C4-2B (cell line): ENCODE measurements around the gene EEA1.

ENCODE experiments used
- ZFX ChIP-seq: fragments of 450-650 bp; IDR thresholded peaks from 2 replicates; pipeline ENCODE4 v1.6.1; 2017
- TF ChIP-seq, protein P1 (sequence below): fragments of 450-650 bp; conservative IDR thresholded peaks from 2 replicates; pipeline ENCODE4 v1.5.1; 2017; ENCODE audit warnings: mild to moderate bottlenecking

GRCh38 chr12:92933606-92934005 lies 4.5 kb upstream of the EEA1 start:
- TF ChIP-seq, protein P1, sequence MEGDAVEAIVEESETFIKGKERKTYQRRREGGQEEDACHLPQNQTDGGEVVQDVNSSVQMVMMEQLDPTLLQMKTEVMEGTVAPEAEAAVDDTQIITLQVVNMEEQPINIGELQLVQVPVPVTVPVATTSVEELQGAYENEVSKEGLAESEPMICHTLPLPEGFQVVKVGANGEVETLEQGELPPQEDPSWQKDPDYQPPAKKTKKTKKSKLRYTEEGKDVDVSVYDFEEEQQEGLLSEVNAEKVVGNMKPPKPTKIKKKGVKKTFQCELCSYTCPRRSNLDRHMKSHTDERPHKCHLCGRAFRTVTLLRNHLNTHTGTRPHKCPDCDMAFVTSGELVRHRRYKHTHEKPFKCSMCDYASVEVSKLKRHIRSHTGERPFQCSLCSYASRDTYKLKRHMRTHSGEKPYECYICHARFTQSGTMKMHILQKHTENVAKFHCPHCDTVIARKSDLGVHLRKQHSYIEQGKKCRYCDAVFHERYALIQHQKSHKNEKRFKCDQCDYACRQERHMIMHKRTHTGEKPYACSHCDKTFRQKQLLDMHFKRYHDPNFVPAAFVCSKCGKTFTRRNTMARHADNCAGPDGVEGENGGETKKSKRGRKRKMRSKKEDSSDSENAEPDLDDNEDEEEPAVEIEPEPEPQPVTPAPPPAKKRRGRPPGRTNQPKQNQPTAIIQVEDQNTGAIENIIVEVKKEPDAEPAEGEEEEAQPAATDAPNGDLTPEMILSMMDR: no peak
- TF ChIP-seq ZFX: no peak
